HCT116 (cell line): ENCODE measurements around the gene C4orf51.

ENCODE experiments used
- CBX3 ChIP-seq: IDR thresholded peaks from 2 replicates; pipeline ENCODE4 v1.6.1; 2012; ENCODE audit warnings: low read depth
- POLR2AphosphoS5 ChIP-seq: IDR thresholded peaks from 2 replicates; pipeline ENCODE4 v1.6.1; 2011; ENCODE audit warnings: mild to moderate bottlenecking, low read depth, low read length, moderate library complexity
- ZFX ChIP-seq: fragments of 450-650 bp; IDR thresholded peaks from 2 replicates; pipeline ENCODE4 v1.6.1; 2017
- TF ChIP-seq, protein P1 (sequence below): IDR thresholded peaks from 2 replicates; pipeline ENCODE4 v1.6.1; 2012
- TF ChIP-seq, protein P2 (sequence below): IDR thresholded peaks from 2 replicates; pipeline ENCODE4 v1.6.1; 2012
- TF ChIP-seq, protein P3 (sequence below), 3 experiments: fragments of 200-600 bp in 1 of 3; sonication (generic) in 1 of 3; IDR thresholded peaks in 2 of 3; conservative IDR thresholded peaks in 1 of 3; 2 replicates each; pipeline ENCODE4 v1.5.1; 2012 to 2017; ENCODE audit warnings: low read depth in 2 of 3, low read length in 2 of 3, antibody characterized with exemption in 1 of 3, borderline replicate concordance in 1 of 3, control low read depth in 1 of 3, mild to moderate bottlenecking in 1 of 3, mixed read lengths in 1 of 3, mixed run types in 1 of 3, moderate library complexity in 1 of 3; ENCODE audit not compliant: insufficient read depth in 1 of 3

DNA sequence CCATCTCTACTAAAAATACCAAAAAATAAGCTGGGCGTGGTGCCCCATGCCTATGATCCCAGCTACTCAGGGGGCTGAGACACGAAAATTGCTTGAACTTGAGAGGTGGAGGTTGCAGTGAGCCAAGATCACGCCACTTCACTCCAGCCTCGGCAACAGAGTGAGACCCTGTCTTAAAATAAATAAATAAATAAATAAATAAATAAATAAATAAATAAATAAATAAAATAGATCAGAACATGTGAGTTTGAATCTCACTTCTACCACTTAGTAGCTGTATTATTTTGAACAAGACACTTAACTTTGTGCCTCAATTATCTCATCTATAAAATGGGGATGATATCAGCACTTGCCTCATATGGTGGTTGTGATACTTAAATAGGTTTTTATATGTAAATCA is 90.2 kb downstream of the C4orf51 start:
- TF ChIP-seq, protein P1, sequence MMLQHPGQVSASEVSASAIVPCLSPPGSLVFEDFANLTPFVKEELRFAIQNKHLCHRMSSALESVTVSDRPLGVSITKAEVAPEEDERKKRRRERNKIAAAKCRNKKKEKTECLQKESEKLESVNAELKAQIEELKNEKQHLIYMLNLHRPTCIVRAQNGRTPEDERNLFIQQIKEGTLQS = no peak
- TF ChIP-seq CBX3 (no peak), ZFX (no peak), POLR2AphosphoS5 (no peak)
- TF ChIP-seq, protein P2, sequence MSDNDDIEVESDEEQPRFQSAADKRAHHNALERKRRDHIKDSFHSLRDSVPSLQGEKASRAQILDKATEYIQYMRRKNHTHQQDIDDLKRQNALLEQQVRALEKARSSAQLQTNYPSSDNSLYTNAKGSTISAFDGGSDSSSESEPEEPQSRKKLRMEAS = no peak
- TF ChIP-seq, protein P3, sequence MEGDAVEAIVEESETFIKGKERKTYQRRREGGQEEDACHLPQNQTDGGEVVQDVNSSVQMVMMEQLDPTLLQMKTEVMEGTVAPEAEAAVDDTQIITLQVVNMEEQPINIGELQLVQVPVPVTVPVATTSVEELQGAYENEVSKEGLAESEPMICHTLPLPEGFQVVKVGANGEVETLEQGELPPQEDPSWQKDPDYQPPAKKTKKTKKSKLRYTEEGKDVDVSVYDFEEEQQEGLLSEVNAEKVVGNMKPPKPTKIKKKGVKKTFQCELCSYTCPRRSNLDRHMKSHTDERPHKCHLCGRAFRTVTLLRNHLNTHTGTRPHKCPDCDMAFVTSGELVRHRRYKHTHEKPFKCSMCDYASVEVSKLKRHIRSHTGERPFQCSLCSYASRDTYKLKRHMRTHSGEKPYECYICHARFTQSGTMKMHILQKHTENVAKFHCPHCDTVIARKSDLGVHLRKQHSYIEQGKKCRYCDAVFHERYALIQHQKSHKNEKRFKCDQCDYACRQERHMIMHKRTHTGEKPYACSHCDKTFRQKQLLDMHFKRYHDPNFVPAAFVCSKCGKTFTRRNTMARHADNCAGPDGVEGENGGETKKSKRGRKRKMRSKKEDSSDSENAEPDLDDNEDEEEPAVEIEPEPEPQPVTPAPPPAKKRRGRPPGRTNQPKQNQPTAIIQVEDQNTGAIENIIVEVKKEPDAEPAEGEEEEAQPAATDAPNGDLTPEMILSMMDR (IDR thresholded peaks at IDR 0.05 in 2 of 3, conservative IDR thresholded peaks at IDR 0.05 in 1 of 3; ENCODE audit: borderline replicate concordance in 1 of 3, insufficient read depth in 1 of 3, low read depth in 2 of 3, low read length in 2 of 3) = no peak
